Lower lobe of right lung (tissue), 2 donors: Measurements from ENCODE around the gene C20orf204. TPM values are rescaled to one million over a fixed set of nuclear protein-coding genes. Genes with fewer than 3 reads are reported as not detected.

Experiments used
- ATAC-seq, 2 donors: fragments of 200-7000 bp; cut with Tn5 transposase; one replicate each; pipeline ENCODE4 v1.9.1; 2020 to 2022; ENCODE audit warnings: mild to moderate bottlenecking in 2 of 2, moderate library complexity in 2 of 2
- DNase-seq: peaks from one replicate; pipeline ENCODE4 v3.0.0-alpha.2; 2020
- H3K27ac ChIP-seq: fragments of 200-600 bp; one replicate; pipeline ENCODE4 v1.8.0; 2022
- H3K27me3 ChIP-seq: fragments of 200-600 bp; one replicate; pipeline ENCODE4 v1.8.0; 2022; ENCODE audit warnings: low read depth
- H3K36me3 ChIP-seq: fragments of 200-600 bp; one replicate; pipeline ENCODE4 v1.8.0; 2022; ENCODE audit warnings: mild to moderate bottlenecking
- H3K4me1 ChIP-seq: fragments of 200-600 bp; one replicate; pipeline ENCODE4 v1.8.0; 2022
- H3K4me3 ChIP-seq: fragments of 200-600 bp; one replicate; pipeline ENCODE4 v1.8.0; 2022; ENCODE audit warnings: mild to moderate bottlenecking
- H3K9me3 ChIP-seq: fragments of 200-600 bp; one replicate; pipeline ENCODE4 v1.8.0; 2022
- CTCF ChIP-seq: fragments of 200-600 bp; IDR thresholded peaks from one replicate; pipeline ENCODE4 v1.8.0; 2022; ENCODE audit warnings: antibody characterized with exemption, mild to moderate bottlenecking
- intact Hi-C: fragments of 100-400 bp; cut with DNase I; formaldehyde crosslinking; loops from one replicate; pipeline ENCODE4 v1.11.0; 2022
- total RNA-seq: library from RNA; stranded (reverse); fragmentation: NEBNext Ultra II Directional; extraction: Animal tissue kit (Norgen Biotek cat#: 25700); gene quantifications from one replicate; pipeline ENCODE4 v1.2.1, GENCODE V29; 2021
- donor health status: DM: no; HTN: yes; CAD: no; lungs with severe emphysema.

The C20orf204 gene
- total RNA-seq, 1 donor from 2014 or later, result 1.2 TPM

GRCh38 chr20:64025101-64025825 is 10.7 kb upstream of the C20orf204 start:
- TF ChIP-seq CTCF, result no peak
- no peaks in the 10 kb centered on the region for H3K4me1 ChIP-seq
- peaks cover 95% of the 10 kb centered on the region for H3K36me3 ChIP-seq
- DNase-seq (no peak), ATAC-seq (no peak)
- H3K9me3 ChIP-seq, result no peaks in the 10 kb centered on the region
- no peak overlapping the region for H3K4me3 ChIP-seq
- no peak overlapping the region for H3K27ac ChIP-seq
- no peaks in the 10 kb centered on the region for H3K27me3 ChIP-seq
- intact Hi-C loops, result no loop called here

- H3K27ac ChIP-seq, result no peak overlapping the region
- H3K27me3 ChIP-seq, result no peaks in the 10 kb centered on the region
- H3K4me1 ChIP-seq, result no peaks in the 10 kb centered on the region
- H3K36me3 ChIP-seq, result peaks cover 95% of the 10 kb centered on the region
- H3K9me3 ChIP-seq, result no peaks in the 10 kb centered on the region
- ATAC-seq (no peak), DNase-seq (no peak)
- no peak overlapping the region for H3K4me3 ChIP-seq
- intact Hi-C loops, result no loop called here
- no peak for TF ChIP-seq CTCF
Observed at GRCh38 chr20:64025826-64026412, 10.1 kb upstream of the C20orf204 start.

GRCh38 chr20:64027981-64028685 is 7.8 kb upstream of the C20orf204 start:
- intact Hi-C loops, result no loop called here
- no peaks in the 10 kb centered on the region for H3K9me3 ChIP-seq
- TF ChIP-seq CTCF, result no peak
- peaks cover 98% of the 10 kb centered on the region for H3K36me3 ChIP-seq
- no peaks in the 10 kb centered on the region for H3K4me1 ChIP-seq
- H3K27ac ChIP-seq, result no peak overlapping the region
- ATAC-seq (no peak), DNase-seq (no peak)
- no peaks in the 10 kb centered on the region for H3K27me3 ChIP-seq
- no peak overlapping the region for H3K4me3 ChIP-seq

GRCh38 chr20:64029293-64030117 is 6.5 kb upstream of the C20orf204 start:
- intact Hi-C loops, result no loop called here

More at GRCh38 chr20:64029293-64030117, 6.5 kb upstream of the C20orf204 start:
- DNase-seq (no peak), ATAC-seq (no peak)
- H3K4me3 ChIP-seq, result no peak overlapping the region
- no peaks in the 10 kb centered on the region for H3K27me3 ChIP-seq
- H3K4me1 ChIP-seq, result no peaks in the 10 kb centered on the region
- H3K9me3 ChIP-seq, result no peaks in the 10 kb centered on the region
- H3K27ac ChIP-seq, result no peak overlapping the region
- H3K36me3 ChIP-seq, result peaks cover 95% of the 10 kb centered on the region
- no peak for TF ChIP-seq CTCF
